ENCODE data around the gene TCIRG1.

TCIRG1 gene

DNA sequence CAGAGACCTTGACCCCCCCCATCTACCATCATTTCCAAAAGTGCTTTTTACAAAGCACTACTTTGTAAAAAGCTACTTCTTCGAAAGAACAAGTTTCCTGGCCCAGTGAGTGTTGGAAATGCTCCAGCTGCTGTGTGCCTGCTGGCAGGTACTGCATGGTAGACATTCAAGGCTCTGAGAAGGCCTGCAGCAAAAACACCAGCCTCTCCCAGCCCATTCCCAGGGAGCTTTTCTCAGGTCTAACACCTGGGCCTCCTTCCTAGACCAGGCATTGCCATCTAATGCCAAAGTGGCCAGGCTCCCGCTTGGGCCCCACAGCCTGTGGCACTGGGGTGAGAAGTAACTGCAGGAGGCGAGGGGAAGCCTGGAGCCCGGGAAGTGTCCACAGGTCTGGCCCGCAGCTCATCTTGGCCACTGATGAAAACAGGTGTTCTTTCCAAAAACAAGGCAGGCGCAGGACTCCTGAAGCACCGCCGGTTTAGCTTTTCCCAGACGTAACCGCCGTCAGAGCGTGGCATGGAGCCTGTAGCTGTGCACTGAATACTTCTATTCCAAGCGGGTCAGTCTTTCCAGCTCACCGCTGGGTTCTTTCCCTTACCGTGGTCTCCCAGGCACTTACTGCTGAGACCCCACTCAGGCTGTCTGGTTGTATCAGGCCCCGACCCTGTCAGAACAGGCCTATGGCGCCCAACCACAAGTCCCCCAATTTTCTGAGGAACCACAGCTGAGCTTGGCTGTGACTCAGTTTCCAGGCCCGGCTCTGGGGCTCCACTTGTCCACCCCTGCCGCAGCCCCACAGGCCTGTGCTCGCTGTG, 1.2 kb upstream of the TCIRG1 start:
- DNase-seq (ENCODE audit: low read depth): no peak

DNA sequence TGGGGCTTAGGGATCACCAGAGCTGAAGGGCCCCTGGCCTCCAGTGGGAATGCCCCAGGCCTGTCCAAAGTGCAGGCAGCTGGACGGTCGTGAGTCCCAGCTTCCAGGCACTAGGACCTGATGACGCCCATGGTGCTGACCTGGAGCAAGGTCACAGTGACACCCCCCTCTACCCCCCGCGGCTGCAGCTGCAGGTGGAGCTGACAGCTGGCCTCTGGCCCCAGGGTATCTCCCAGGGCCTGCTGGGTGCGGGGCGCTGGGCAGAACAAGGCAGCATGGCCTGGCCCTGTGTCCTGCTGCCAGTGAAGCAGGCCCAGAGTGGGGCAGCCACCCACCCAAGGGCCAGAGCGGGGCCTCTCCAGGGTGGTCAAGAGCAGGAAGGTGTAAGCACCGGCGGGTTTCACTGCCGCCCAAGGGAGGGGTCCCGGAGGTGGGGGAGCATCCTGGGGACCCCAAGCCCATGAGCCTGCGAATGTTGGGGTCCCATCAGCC, 553 bp upstream of the TCIRG1 start:
- no peak for DNase-seq (ENCODE audit: low read depth)

DNA sequence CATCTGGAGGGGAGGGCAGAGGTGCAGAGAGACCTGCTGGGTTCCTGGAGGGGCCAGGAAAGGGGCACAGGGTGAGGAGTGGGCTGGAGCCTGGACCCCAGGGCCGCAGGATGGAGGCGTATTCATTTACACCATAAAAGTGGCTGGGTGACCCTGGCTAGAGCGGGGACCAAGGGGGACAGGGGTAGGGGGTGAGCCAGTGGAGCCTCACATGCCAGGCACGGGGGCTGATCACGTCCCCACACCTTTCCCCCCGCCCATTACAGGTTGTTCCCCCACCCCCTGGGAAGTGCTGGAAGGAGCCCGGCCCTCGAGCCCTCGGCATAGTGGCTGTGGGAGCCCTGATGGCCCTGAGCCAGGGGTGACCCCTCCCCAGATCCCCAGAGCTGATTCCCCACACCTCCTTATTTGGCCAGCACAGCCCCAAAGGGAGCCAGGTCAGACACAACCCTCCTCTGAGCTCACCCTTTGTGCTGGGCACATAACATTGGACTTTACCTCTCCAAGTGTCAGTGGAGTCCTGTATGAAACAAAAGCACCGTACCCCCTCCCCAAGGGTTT, 781 bp downstream of the TCIRG1 start:
- DNase-seq (ENCODE audit: low read depth): no peak

DNA sequence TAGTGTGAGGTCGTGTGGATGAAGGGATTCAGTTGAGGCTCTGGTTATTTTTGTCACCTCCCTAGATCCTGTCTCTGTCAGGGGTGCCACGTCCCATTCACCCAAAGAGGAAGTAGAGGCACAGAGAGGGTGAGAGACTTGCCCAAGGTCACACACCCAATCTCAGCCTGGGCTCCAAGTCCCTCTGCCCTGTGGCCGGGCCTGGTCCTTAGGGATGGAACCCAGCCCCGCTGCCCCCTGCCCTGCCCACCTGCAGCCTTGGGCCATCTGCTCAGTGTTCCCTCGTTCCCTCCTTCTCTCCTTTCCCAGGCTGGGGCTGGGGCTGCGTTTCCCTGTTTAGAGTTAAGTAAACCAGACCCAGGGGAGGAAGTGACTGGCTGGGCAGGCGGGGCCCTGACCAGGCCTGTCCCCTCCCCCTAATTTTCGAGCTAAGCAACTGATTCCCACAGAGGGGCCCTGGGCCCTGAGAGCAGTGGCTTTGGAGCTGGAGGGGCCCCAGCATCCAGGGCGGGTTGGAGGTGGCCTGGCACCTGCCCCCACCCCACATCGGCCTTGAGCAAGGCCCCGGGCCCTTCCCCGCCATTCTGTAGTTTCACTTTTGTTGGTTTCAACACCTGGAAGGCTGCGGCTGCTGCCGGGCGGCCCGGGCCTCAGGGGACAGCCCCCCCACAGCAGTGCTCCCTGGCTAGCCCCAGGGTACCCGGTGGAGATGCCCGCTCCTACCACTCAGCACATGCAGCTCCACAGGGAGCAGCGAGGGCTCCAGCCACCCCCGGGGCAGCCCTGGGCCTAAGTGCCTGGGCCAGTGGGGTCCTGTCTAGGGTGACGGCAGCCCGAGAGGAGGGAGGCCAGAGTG, 1.5 kb downstream of the TCIRG1 start:
- DNase-seq (ENCODE audit: low read depth): peak; percentile 72

DNA sequence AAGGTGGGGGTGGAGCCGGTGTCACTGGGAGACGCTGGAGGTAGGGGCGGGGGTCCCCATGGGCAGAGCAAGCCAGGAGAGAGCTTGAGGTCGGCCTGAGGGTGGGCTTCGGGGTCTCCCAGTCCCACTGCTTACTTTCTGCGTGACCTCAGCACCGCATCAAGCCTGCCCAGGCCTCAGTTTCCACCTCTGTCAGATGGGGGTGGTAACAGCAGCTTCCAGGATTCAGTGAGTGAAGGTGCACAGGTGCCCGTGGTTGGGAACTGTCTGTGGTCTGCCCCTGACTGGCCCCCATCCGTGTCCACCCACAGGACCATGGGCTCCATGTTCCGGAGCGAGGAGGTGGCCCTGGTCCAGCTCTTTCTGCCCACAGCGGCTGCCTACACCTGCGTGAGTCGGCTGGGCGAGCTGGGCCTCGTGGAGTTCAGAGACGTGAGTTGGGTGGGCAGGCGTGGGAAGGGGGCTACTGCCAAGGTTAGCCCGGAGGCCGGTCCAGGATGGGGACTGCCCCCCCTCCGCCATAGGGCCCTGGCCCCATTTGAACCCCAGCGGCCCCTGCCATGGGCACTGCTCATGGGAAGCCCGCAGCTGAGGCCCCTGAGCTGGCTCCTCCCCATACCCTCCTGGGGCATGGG, 2.2 kb downstream of the TCIRG1 start:
- DNase-seq (ENCODE audit: low read depth): no peak

DNA sequence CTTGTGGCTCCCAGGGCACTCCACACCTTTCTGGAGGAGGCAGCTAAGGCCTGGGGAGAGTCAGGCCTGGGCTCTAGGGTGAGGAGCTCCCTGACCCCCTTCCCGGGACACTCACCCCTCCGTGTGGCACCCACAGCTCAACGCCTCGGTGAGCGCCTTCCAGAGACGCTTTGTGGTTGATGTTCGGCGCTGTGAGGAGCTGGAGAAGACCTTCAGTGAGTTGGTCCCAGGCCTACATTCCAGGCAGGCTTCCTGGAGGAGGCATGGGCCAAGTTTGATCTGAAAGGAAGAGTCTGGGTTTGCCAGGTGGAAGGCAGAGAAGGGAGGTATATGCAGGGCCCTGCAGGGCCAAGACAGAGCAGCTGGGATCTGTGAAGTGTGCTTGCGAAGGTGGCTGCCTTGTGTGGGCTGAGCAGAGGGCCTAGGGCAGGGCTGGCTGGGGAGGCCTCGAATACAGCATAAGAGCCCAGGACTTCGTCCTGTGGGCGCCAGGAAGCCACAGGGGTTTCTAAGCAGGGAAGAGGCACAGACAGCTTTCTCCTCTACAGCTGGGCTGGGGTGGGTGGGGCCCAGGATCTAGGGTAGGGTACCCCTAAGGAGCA, 2.9 kb downstream of the TCIRG1 start:
- DNase-seq (ENCODE audit: low read depth): no peak

DNA sequence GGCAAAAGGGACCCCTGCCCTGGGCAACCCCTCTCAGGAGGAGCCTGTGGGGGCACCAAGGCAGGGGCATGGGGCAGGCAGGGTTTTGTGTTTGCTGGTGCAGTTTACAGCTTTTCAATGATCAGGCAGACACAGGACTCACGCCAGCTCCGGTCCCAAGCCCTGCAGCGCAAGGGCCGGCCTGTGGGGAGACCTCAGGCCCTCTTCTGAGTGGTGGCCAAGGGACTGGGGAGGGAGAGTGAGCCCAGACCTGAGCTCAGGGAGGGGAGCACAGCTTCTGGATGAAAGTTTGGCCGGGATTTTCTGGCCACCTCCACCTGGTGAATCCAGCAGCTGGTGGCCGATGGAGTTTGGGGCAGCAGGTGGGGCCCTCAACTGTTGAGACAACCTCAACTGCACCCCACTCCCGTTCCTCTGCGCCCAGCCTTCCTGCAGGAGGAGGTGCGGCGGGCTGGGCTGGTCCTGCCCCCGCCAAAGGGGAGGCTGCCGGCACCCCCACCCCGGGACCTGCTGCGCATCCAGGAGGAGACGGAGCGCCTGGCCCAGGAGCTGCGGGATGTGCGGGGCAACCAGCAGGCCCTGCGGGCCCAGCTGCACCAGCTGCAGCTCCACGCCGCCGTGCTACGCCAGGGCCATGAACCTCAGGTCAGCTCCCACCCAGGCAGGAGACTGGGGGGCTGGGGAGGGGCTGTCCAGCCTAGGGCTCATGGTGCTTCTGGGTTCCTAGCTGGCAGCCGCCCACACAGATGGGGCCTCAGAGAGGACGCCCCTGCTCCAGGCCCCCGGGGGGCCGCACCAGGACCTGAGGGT, 3.6 kb downstream of the TCIRG1 start:
- DNase-seq (ENCODE audit: low read depth): no peak

DNA sequence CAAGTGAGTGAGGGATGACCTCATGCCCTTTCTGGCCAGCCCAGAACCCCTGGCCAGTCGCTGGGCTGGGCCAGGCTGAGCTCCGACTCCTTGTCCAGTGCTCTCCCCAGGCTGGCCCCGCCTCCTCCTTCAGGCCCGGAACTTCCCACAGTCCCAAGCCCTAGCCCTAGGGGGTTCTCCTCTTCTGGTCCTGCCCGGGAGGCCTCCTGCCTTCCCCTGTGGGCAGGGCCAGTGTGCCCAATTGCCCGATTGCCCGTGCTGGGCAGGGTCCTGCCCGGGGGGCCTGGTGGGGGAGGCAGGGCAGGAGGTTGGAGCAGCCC, 4.2 kb downstream of the TCIRG1 start:
- no peak for DNase-seq (ENCODE audit: low read depth)

DNA sequence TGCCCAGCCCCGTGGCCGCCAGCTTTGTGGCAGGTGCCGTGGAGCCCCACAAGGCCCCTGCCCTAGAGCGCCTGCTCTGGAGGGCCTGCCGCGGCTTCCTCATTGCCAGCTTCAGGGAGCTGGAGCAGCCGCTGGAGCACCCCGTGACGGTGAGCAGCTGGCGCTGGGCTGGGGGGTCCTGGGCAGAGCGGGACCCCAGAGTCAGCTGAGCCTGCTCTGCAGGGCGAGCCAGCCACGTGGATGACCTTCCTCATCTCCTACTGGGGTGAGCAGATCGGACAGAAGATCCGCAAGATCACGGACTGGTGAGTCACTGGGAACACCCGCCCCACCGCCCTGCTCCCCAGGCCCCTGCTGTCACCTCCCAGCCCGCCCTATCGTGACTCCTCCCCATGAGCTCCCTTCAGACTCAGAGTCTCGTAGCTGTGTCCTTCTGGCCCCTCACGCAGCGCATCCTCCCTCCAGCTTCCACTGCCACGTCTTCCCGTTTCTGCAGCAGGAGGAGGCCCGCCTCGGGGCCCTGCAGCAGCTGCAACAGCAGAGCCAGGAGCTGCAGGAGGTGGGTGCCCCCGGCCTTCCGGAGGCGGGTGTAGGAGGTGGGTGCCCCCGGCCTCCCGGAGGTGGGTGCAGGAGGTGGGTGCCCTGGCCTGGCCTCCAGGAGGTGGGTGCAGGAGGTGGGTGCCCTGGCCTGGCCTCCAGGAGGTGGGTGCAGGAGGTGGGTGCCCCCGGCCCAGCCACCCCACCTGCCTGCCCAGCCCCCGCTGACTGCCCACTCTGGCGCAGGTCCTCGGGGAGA, 4.7 kb downstream of the TCIRG1 start:
- DNase-seq (ENCODE audit: low read depth): peak; percentile 78

DNA sequence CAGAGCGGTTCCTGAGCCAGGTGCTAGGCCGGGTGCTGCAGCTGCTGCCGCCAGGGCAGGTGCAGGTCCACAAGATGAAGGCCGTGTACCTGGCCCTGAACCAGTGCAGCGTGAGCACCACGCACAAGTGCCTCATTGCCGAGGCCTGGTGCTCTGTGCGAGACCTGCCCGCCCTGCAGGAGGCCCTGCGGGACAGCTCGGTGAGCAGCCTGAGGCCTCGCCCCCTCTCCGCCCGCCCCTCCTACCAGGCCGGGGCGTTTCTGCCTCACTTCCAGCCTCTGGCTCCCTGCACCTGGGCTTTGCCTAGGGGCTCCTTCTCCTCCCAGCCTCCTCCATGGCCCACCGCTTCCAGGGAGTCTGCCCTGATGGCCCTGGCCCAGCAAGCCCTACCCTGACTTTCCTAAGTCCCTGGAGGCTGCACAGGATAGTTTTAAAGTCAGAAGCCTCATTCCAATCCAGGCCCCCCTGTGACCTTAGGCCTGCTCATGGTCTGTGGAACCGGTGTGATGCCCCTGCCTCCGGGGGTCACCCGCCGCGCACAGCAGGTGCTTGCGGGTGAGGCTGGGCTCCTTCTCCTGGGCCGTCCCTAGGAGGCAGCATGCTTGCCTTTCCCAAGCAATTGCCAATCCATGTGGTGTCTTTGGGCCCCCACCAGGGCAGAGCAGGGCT, 5.5 kb downstream of the TCIRG1 start:
- no peak for DNase-seq (ENCODE audit: low read depth)

DNA sequence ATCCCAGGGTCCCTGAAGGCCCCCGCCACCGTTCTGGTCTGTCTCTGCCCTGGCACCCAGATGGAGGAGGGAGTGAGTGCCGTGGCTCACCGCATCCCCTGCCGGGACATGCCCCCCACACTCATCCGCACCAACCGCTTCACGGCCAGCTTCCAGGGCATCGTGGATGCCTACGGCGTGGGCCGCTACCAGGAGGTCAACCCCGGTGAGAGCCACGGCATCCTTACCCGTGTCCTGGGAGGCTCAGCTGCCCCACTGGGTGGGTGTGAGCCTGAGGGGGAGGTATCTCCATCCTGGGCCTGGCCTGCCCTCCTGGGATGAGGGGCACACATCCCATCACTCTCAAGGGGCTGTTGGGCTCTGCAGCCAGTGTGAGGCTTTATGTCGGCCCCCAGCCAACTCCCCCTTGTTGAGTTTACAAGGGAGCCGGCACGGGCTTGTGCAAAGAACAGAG, 6.1 kb downstream of the TCIRG1 start:
- DNase-seq (ENCODE audit: low read depth): no peak

DNA sequence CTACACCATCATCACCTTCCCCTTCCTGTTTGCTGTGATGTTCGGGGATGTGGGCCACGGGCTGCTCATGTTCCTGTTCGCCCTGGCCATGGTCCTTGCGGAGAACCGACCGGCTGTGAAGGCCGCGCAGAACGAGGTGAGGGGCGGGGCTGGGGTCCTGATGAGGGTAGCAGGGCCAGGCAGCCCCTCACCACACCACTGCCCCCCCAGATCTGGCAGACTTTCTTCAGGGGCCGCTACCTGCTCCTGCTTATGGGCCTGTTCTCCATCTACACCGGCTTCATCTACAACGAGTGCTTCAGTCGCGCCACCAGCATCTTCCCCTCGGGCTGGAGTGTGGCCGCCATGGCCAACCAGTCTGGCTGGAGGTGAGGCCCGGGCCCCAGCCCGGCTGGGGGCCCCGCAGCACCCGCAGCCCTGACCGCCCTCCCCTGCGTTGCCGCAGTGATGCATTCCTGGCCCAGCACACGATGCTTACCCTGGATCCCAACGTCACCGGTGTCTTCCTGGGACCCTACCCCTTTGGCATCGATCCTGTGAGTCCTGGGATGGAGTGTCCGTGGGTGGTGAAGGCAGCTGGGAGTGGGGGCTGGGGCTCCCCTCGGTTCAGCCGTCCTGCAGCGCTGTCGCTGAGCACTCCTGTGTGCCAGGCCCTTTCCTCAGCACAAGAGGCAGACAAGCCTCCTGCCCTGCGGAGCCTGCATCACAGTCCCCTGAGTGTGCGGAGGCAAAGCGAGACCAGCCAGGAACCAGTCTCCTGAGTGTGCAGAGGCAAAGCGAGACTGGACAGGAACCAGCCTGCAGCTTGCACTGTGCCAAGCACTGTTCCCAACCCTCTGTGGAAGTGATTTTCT, 8.8 kb downstream of the TCIRG1 start:
- DNase-seq (ENCODE audit: low read depth): no peak

DNA sequence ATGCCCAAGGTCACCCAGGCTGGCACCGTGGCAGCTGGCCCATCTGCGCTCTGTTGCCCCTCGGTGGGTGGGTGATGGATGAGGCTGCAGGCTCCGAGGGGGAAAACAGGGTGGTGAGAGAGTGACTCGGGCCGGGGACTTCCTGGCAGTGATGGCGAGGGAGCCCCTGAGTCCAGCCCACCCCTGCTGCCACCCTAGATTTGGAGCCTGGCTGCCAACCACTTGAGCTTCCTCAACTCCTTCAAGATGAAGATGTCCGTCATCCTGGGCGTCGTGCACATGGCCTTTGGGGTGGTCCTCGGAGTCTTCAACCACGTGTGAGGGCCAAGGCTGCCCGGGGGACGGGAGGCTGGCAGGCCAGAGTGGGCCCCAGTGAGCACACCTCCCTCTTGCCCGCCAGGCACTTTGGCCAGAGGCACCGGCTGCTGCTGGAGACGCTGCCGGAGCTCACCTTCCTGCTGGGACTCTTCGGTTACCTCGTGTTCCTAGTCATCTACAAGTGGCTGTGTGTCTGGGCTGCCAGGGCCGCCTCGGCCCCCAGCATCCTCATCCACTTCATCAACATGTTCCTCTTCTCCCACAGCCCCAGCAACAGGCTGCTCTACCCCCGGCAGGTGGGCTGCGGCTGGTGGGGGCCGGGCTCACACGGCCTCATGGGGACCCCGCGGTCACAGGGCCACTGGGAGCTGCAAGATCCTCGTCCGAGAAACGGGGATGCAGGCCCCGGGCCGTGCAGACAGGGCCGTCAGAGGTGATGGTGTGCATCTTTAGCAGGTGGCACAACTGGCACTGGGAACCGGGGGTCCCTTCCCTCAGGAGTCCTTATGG, 10.1 kb downstream of the TCIRG1 start:
- DNase-seq (ENCODE audit: low read depth): no peak

DNA sequence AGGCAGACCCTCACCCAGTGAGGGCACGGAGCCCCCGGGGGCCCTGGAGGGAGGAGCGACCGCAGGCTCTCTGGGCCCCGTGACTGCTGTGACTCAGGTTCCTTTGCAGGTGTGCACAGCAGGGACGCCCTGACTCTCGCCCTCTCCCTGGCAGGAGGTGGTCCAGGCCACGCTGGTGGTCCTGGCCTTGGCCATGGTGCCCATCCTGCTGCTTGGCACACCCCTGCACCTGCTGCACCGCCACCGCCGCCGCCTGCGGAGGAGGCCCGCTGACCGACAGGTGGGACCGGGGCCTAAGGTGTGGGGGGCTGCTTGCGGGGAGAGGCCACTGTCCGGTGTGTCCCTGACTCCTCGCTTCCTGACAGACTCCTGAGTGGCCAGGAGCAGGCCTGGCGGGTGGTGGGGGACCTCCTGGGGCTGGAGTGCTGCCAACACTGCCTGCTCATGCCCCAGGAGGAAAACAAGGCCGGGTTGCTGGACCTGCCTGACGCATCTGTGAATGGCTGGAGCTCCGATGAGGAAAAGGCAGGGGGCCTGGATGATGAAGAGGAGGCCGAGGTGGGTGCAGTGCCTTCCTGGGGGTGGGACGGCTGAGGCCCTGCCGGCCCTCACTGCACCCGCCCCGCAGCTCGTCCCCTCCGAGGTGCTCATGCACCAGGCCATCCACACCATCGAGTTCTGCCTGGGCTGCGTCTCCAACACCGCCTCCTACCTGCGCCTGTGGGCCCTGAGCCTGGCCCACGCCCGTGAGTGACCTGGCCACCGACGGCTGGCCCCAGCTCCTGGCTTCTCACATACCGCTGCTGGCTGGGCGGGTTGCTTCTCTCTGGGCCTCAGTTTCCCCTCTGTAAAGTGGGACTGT, 10.9 kb downstream of the TCIRG1 start:
- DNase-seq (ENCODE audit: low read depth): peak; percentile 43

DNA sequence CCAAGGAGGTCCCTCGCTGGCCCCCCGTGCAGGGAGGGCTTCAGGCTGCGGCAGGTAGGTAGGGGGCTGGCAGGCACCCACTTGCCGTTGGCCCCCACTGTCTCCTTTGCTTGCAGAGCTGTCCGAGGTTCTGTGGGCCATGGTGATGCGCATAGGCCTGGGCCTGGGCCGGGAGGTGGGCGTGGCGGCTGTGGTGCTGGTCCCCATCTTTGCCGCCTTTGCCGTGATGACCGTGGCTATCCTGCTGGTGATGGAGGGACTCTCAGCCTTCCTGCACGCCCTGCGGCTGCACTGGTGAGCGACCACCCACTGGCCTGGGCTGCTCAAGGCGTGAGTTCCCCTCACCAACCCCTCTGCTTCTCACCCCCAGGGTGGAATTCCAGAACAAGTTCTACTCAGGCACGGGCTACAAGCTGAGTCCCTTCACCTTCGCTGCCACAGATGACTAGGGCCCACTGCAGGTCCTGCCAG, 11.6 kb downstream of the TCIRG1 start:
- no peak for DNase-seq (ENCODE audit: low read depth)

Data from iris pigment epithelial cell (primary cell).